ENCODE data around the gene RAB37.

- TF ChIP-seq CTCF (IDR thresholded peaks at IDR 0.05) (no peak), ZFX (IDR thresholded peaks at IDR 0.05; ENCODE audit: borderline replicate concordance) (no peak)
Observed at GRCh38 chr17:74729368-74729767, 7.7 kb upstream of the RAB37 start.

All from 22Rv1 (cell line).